Sciatic nerve (tissue), 2 donors: Measurements from ENCODE around the gene KIF3B. TPM values are rescaled to one million over a fixed set of nuclear protein-coding genes. Genes with fewer than 3 reads are reported as not detected.
"Not testable (repeated sequence)": the region's sequence is repeated elsewhere in the genome, so short reads cannot be mapped to it uniquely, and the experiment has no call there.

ENCODE experiments used
- ATAC-seq: fragments of 200-7000 bp; cut with Tn5 transposase; one replicate; pipeline ENCODE4 v1.9.1; 2020; ENCODE audit warnings: mild to moderate bottlenecking, moderate library complexity
- DNase-seq: peaks from one replicate; pipeline ENCODE4 v3.0.0-alpha.2; 2020; ENCODE audit warnings: low spot score
- intact Hi-C: fragments of 100-400 bp; cut with DNase I; formaldehyde crosslinking; loops from one replicate; pipeline ENCODE4 v1.14.2; 2022
- total RNA-seq: library from RNA; stranded (reverse); fragmentation: NEBNext Ultra II Directional; extraction: Animal tissue kit (Norgen Biotek cat#: 25700); gene quantifications from one replicate; pipeline ENCODE4 v1.2.1, GENCODE V29; 2021
- donor health status: DM: no; HTN: no; CAD: no.
- donor health status: DM: no; HTN: no; CAD: no.

KIF3B gene
- total RNA-seq, 1 donor from 2014 or later: 30.9 TPM

GRCh38 chr20:32363492-32363891, 86.0 kb downstream of the KIF3B start:
- no peak for ATAC-seq
- DNase-seq: no peak
- intact Hi-C loops: loop anchor here (10.0 kb wide), 1 partner anchor 91 kb away; no protein-coding TSS in a partner anchor

- intact Hi-C loops: loop anchor here (10.0 kb wide), 1 partner anchor 90 kb away; no protein-coding TSS in a partner anchor
- DNase-seq (no peak), ATAC-seq (no peak)
These were observed 87.2 kb downstream of the KIF3B start for GRCh38 chr20:32364554-32365208.

GRCh38 chr20:32365564-32365963, 88.1 kb downstream of the KIF3B start:
- DNase-seq (no peak), ATAC-seq (no peak)
- intact Hi-C loops: loop anchor here (10.0 kb wide), 1 partner anchor 89 kb away; no protein-coding TSS in a partner anchor

- ATAC-seq: no peak
- intact Hi-C loops: loop anchor here (10.0 kb wide), 1 partner anchor 88 kb away; no protein-coding TSS in a partner anchor
- no peak for DNase-seq
These were observed 88.9 kb downstream of the KIF3B start for GRCh38 chr20:32366380-32366779.

GRCh38 chr20:32368323-32368722, 90.9 kb downstream of the KIF3B start:
- DNase-seq (no peak), ATAC-seq (no peak)
- intact Hi-C loops: loop anchor here (10.0 kb wide), 1 partner anchor 86 kb away; no protein-coding TSS in a partner anchor

GRCh38 chr20:32368925-32369324, 91.5 kb downstream of the KIF3B start:
- no peak for ATAC-seq

GRCh38 chr20:32370897-32371296, 93.4 kb downstream of the KIF3B start:
- no peak for DNase-seq
- intact Hi-C loops: no loop called here

More at GRCh38 chr20:32368925-32369324, 91.5 kb downstream of the KIF3B start:
- intact Hi-C loops: loop anchor here (10.0 kb wide), 1 partner anchor 86 kb away; no protein-coding TSS in a partner anchor
- no peak for DNase-seq

GRCh38 chr20:32378461-32378860, 101.0 kb downstream of the KIF3B start:
- intact Hi-C loops: no loop called here
- ATAC-seq (no peak), DNase-seq (no peak)

More at GRCh38 chr20:32370897-32371296, 93.4 kb downstream of the KIF3B start:
- ATAC-seq: no peak

GRCh38 chr20:32380037-32380436, 102.6 kb downstream of the KIF3B start:
- intact Hi-C loops, ATAC-seq, DNase-seq: not testable (repeated sequence)

GRCh38 chr20:32380745-32381144, 103.3 kb downstream of the KIF3B start:
- intact Hi-C loops: no loop called here
- DNase-seq (no peak), ATAC-seq (no peak)

GRCh38 chr20:32382102-32382950, 104.9 kb downstream of the KIF3B start:
- no peak for DNase-seq
- intact Hi-C loops: no loop called here
- ATAC-seq: no peak

- DNase-seq, ATAC-seq, intact Hi-C loops: not testable (repeated sequence)
These were observed 106.0 kb downstream of the KIF3B start for GRCh38 chr20:32383441-32383840.

Other genes with a start within 250 kb of the KIF3B start
- gene HCK, start 225.4 kb upstream of the KIF3B start, total RNA-seq: 24.0 TPM
- gene TM9SF4, start 167.9 kb upstream of the KIF3B start, total RNA-seq: 42.9 TPM
- gene PLAGL2, start 69.9 kb upstream of the KIF3B start, total RNA-seq: 7.9 TPM
- gene POFUT1, start 69.8 kb upstream of the KIF3B start, total RNA-seq: 27.8 TPM
- 113 TPM for gene ASXL1, start 80.7 kb downstream of the KIF3B start, total RNA-seq